Measurements from ENCODE around the gene MEX3B.

DNA sequence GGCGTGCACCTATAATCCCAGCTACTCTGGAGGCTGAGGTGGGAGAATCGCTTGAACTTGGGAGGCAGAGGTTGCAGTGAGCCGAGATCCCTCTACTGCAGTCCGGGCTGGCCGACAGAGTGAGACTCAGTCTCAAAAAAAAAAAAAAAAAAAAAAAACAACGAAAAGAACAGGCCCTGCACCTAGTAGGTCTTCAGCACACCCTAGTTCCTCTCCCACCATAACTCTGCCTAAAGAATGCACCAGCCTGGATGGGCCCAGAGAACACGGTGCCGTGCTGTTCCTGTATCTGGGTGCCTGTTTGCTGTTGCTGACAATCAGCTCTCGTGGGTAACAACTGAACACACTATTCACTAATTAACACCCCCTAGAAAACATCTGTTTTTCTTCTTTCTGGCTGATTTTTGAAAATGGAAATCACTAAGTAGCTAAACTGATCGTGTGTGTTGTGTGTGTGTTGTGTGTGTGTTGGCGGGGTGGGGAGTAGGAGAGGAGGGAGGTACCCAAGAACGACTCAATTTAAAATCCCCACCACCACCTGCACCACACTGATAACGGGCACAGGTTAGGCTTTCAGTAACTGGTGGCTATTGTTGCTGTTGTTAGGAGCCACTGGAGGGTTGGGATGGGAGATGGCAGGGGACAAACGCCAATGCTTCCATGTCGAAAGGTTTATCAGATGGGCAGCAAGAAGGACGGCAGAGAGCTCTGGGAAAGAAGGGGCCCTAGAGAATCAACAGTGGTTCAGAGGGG lies 40.6 kb upstream of the MEX3B start:
- TF ChIP-seq, protein P1, sequence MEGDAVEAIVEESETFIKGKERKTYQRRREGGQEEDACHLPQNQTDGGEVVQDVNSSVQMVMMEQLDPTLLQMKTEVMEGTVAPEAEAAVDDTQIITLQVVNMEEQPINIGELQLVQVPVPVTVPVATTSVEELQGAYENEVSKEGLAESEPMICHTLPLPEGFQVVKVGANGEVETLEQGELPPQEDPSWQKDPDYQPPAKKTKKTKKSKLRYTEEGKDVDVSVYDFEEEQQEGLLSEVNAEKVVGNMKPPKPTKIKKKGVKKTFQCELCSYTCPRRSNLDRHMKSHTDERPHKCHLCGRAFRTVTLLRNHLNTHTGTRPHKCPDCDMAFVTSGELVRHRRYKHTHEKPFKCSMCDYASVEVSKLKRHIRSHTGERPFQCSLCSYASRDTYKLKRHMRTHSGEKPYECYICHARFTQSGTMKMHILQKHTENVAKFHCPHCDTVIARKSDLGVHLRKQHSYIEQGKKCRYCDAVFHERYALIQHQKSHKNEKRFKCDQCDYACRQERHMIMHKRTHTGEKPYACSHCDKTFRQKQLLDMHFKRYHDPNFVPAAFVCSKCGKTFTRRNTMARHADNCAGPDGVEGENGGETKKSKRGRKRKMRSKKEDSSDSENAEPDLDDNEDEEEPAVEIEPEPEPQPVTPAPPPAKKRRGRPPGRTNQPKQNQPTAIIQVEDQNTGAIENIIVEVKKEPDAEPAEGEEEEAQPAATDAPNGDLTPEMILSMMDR (IDR thresholded peaks at IDR 0.05) = no peak
- TF ChIP-seq POLR2A (IDR thresholded peaks at IDR 0.05) (no peak), EP300 (IDR thresholded peaks at IDR 0.05) (no peak)
